Measurements from ENCODE around the gene TMEM218.

Gene TMEM218

GRCh38 chr11:125088576-125089455 lies 22.6 kb downstream of the TMEM218 start:
- Histone ChIP-seq H3F3A (ENCODE audit: low read depth) (no peaks in the 10 kb centered on the region), H4K20me1 (ENCODE audit: insufficient read depth, low read length, poor library complexity, severe bottlenecking) (no peaks in the 10 kb centered on the region), H3K79me2 (ENCODE audit: insufficient read depth, low read length) (no peaks in the 10 kb centered on the region), H2AFZ (ENCODE audit: low read length) (no peak overlapping the region), H3K9ac (ENCODE audit: low read depth, low read length, poor library complexity, severe bottlenecking) (no peak overlapping the region), H3K4me3 (ENCODE audit: low read length, poor library complexity, severe bottlenecking) (no peak overlapping the region), H3K9me3 (ENCODE audit: insufficient read depth, low read depth, low read length) (no peaks in the 10 kb centered on the region), H3K4me2 (ENCODE audit: low read depth, low read length, poor library complexity, severe bottlenecking) (no peak overlapping the region), H3K27me3 (ENCODE audit: insufficient read depth, low read length, poor library complexity, severe bottlenecking) (no peaks in the 10 kb centered on the region), H3K9me2 (replicated peaks; ENCODE audit: low read depth, low read length) (no peaks in the 10 kb centered on the region), H3K36me3 (ENCODE audit: insufficient read depth, low read length) (no peaks in the 10 kb centered on the region), H3K4me1 (ENCODE audit: insufficient read depth, low read length, poor library complexity, severe bottlenecking) (no peaks in the 10 kb centered on the region)
- no peak for TF ChIP-seq EZH2phosphoT487 (IDR thresholded peaks at IDR 0.05; ENCODE audit: borderline replicate concordance)
- no peak for TF ChIP-seq CTCF (conservative IDR thresholded peaks at IDR 0.05; ENCODE audit: low read length)

DNA sequence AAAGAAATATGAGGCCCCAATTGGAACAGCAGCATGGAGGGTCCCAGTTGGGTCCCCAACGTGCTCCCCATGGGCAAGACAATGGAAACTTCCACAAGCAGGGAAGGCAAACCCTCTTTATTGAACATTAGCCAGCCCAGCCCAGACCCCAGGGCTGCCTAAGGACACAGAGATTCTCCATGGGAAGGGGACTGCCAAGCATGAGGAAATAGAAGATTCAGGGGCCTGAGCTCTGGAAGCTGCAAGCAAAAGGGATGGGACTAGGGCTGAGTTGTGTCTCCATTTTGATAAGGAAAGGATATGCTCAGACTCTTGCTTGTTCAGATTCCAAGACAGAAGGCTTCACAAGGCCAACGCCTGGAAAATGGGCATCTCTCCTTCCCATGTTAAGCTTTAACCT lies 23.3 kb downstream of the TMEM218 start:
- Histone ChIP-seq H2AFZ (ENCODE audit: low read length) (no peak overlapping the region), H3K4me2 (ENCODE audit: low read depth, low read length, poor library complexity, severe bottlenecking) (no peak overlapping the region), H3F3A (ENCODE audit: low read depth) (no peaks in the 10 kb centered on the region), H3K9ac (ENCODE audit: low read depth, low read length, poor library complexity, severe bottlenecking) (no peak overlapping the region), H3K36me3 (ENCODE audit: insufficient read depth, low read length) (no peaks in the 10 kb centered on the region), H3K79me2 (ENCODE audit: insufficient read depth, low read length) (no peaks in the 10 kb centered on the region), H3K4me3 (ENCODE audit: low read length, poor library complexity, severe bottlenecking) (no peak overlapping the region), H3K4me1 (ENCODE audit: insufficient read depth, low read length, poor library complexity, severe bottlenecking) (no peaks in the 10 kb centered on the region), H3K27me3 (ENCODE audit: insufficient read depth, low read length, poor library complexity, severe bottlenecking) (no peaks in the 10 kb centered on the region), H3K9me2 (replicated peaks; ENCODE audit: low read depth, low read length) (no peaks in the 10 kb centered on the region), H3K9me3 (ENCODE audit: insufficient read depth, low read depth, low read length) (no peaks in the 10 kb centered on the region), H4K20me1 (ENCODE audit: insufficient read depth, low read length, poor library complexity, severe bottlenecking) (no peaks in the 10 kb centered on the region)
- no peak for TF ChIP-seq EZH2phosphoT487 (IDR thresholded peaks at IDR 0.05; ENCODE audit: borderline replicate concordance)
- no peak for TF ChIP-seq CTCF (conservative IDR thresholded peaks at IDR 0.05; ENCODE audit: low read length)

GRCh38 chr11:125086633-125087296 lies 24.7 kb downstream of the TMEM218 start:
- Histone ChIP-seq H3K9me3 (ENCODE audit: insufficient read depth, low read depth, low read length) (no peaks in the 10 kb centered on the region), H3K79me2 (ENCODE audit: insufficient read depth, low read length) (no peaks in the 10 kb centered on the region), H3K4me1 (ENCODE audit: insufficient read depth, low read length, poor library complexity, severe bottlenecking) (no peaks in the 10 kb centered on the region), H3K4me2 (ENCODE audit: low read depth, low read length, poor library complexity, severe bottlenecking) (no peak overlapping the region), H3K9ac (ENCODE audit: low read depth, low read length, poor library complexity, severe bottlenecking) (no peak overlapping the region), H3K9me2 (replicated peaks; ENCODE audit: low read depth, low read length) (no peaks in the 10 kb centered on the region), H2AFZ (ENCODE audit: low read length) (no peak overlapping the region), H3K27me3 (ENCODE audit: insufficient read depth, low read length, poor library complexity, severe bottlenecking) (no peaks in the 10 kb centered on the region), H4K20me1 (ENCODE audit: insufficient read depth, low read length, poor library complexity, severe bottlenecking) (no peaks in the 10 kb centered on the region), H3K36me3 (ENCODE audit: insufficient read depth, low read length) (no peaks in the 10 kb centered on the region), H3K4me3 (ENCODE audit: low read length, poor library complexity, severe bottlenecking) (no peak overlapping the region), H3F3A (ENCODE audit: low read depth) (no peaks in the 10 kb centered on the region)
- TF ChIP-seq CTCF (conservative IDR thresholded peaks at IDR 0.05; ENCODE audit: low read length) = no peak
- no peak for TF ChIP-seq EZH2phosphoT487 (IDR thresholded peaks at IDR 0.05; ENCODE audit: borderline replicate concordance)

All from Loucy (cell line).